BJ (cell line): ENCODE measurements around the gene CD1D. TPM values are rescaled to one million over a fixed set of nuclear protein-coding genes. Genes with fewer than 3 reads are reported as not detected.

Experiments
- CTCF ChIA-PET: fragments of 350-600 bp; formaldehyde crosslinking; extraction: SDS; loops from one replicate; lab custom pipeline; 2021; ENCODE audit warnings: antibody characterized with exemption, inconsistent platforms; lab: Yijun Ruan, JAX
- POLR2A ChIA-PET: fragments of 300-600 bp; sonication (Branson Sonifier 250); formaldehyde crosslinking; extraction: SDS; loops from one replicate; lab custom pipeline; 2021; ENCODE audit warnings: antibody characterized with exemption; lab: Charles Lee
- DNase-seq: peaks from one replicate; pipeline ENCODE4 v3.0.0-alpha.2; 2011; ENCODE audit warnings: low read depth
- H3K27me3 ChIP-seq: 2 replicates; pipeline ENCODE4 v1.6.0; 2011; ENCODE audit warnings: low read length; ENCODE audit not compliant: control insufficient read depth, insufficient read depth
- H3K36me3 ChIP-seq: 2 replicates; pipeline ENCODE4 v1.5.1; 2011; ENCODE audit warnings: low read length; ENCODE audit not compliant: control insufficient read depth, insufficient read depth
- H3K4me3 ChIP-seq: 2 replicates; pipeline ENCODE4 v1.5.1; 2011; ENCODE audit warnings: low read depth, mild to moderate bottlenecking, control low read depth, low read length
- CTCF ChIP-seq: IDR thresholded peaks from 2 replicates; pipeline ENCODE4 v1.5.1; 2011; ENCODE audit warnings: low read depth, mild to moderate bottlenecking, control low read depth, inconsistent platforms, low read length, moderate library complexity; ENCODE audit not compliant: insufficient read depth
- polyA plus RNA-seq: library from polyadenylated mRNA; depleted of rRNA; stranded (reverse); fragments of >200 nt; gene quantifications from 2 replicates; pipeline ENCODE4 v1.2.3, GENCODE V29; 2011

CD1D gene
- polyA plus RNA-seq, 1 experiment: 0.12 TPM

- ChIA-PET CTCF (interaction anchor here (0.6 to 1.1 kb wide), 3 partner anchors 12 to 55 kb away, joined by 3 read pairs; no protein-coding TSS in a partner anchor), POLR2A (interaction anchor here (0.6 kb wide), 1 partner anchor 32 kb away, joined by 5 read pairs; no protein-coding TSS in a partner anchor)
- TF ChIP-seq CTCF: no peak
- Histone ChIP-seq H3K36me3 (no peaks in the 10 kb centered on the region), H3K27me3 (no peaks in the 10 kb centered on the region), H3K4me3 (peak overlapping the region; percentile 30)
- DNase-seq: peak; percentile 87
Measured at GRCh38 chr1:158149577-158150269, 31.0 kb upstream of the CD1D start.

DNA sequence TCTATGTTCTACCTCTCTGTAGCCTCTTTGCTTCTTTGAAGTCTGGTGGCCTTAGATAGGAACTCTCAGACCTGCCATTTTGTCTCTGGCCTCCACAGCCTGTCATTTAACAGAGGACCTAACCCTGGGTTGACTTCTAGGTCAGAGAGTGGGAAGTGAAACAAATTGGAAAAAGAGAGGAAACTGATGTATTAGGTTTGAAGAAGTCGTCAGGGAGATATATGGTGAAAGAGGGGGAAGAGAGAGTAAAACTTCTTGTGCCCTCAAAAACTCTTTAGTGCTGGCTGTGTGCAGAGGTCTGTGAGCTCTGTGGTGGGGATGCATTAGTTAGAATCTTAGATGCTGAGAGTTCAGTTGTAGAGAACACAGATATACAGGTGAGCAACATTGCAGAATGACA is 30.2 kb upstream of the CD1D start:
- DNase-seq: no peak
- CTCF ChIA-PET: interaction anchor here (0.6 kb wide), 1 partner anchor 55 kb away, joined by 3 read pairs; no protein-coding TSS in a partner anchor
- Histone ChIP-seq H3K36me3 (no peaks in the 10 kb centered on the region), H3K27me3 (no peaks in the 10 kb centered on the region), H3K4me3 (no peak overlapping the region)
- TF ChIP-seq CTCF: no peak
- POLR2A ChIA-PET: no interaction called here

DNA sequence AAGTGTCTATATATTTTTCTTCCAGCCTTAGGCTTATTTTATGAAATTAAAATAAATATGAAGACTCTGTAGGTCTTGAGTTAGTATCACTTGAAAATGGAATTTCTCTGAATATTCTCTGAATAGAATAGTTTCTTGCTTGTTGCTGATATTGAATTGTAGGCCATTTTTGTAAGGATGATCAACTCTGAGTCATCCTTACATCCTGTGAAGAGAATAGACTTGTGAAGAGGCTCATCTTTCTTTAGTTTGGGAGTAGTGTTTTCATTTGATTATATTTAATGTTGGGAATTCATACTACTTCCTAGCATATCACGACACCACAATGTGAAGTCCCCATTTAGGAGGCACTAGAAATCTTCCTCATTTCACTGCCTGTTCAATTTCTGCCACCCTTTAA is 27.5 kb upstream of the CD1D start:
- TF ChIP-seq CTCF: no peak
- no peak for DNase-seq
- CTCF ChIA-PET: interaction anchor here (1.6 kb wide), 1 partner anchor 51 kb away, joined by 5 read pairs; no protein-coding TSS in a partner anchor
- H3K4me3 ChIP-seq: no peak overlapping the region
- POLR2A ChIA-PET: no interaction called here
- no peaks in the 10 kb centered on the region for H3K36me3 ChIP-seq
- no peaks in the 10 kb centered on the region for H3K27me3 ChIP-seq

DNA sequence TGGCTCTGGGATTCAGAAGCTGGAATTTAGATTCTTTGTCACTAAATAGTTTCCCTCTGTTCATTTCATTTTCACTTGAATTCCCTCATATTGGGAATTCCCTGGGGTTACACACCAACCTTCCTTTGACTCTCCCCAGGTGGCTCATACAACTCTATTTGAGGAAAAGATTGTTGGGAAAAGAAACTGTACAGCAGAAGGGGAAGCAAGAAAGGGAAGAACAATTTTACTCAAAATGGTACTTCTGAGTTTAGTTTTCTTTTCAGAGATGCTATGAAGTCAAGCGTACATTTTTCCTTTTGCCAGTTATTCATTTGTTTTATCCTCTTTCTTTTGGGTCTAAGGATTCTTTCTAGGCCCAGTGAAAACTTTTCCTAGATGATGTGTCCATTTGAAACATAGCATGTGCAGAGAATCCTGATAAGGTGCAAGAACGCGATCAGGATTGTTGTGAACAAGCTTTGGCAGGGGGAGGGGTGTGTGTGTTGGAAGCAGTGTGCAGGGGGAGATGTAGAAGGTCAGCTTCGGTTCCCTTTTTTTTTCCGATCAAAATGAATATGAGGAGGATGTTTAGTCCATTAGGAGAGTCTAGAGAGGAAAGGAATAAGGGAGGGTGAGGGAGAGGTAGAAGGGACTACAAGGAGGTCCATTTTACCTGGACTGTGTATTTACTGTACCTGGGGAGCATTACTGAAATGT is 26.8 kb upstream of the CD1D start:
- ChIA-PET CTCF (interaction anchor here (1.6 kb wide), 1 partner anchor 50 kb away, joined by 5 read pairs; no protein-coding TSS in a partner anchor), POLR2A (no interaction called here)
- Histone ChIP-seq H3K4me3 (no peak overlapping the region), H3K27me3 (no peaks in the 10 kb centered on the region), H3K36me3 (no peaks in the 10 kb centered on the region)
- no peak for TF ChIP-seq CTCF
- no peak for DNase-seq

- no peak overlapping the region for H3K4me3 ChIP-seq
- CTCF ChIA-PET: interaction anchor here (1.6 kb wide), 1 partner anchor 50 kb away, joined by 5 read pairs; no protein-coding TSS in a partner anchor
Measured at GRCh38 chr1:158154501-158154900, 26.2 kb upstream of the CD1D start.

More at GRCh38 chr1:158154501-158154900, 26.2 kb upstream of the CD1D start:
- H3K27me3 ChIP-seq: no peaks in the 10 kb centered on the region
- no peak for TF ChIP-seq CTCF
- POLR2A ChIA-PET: no interaction called here
- no peak for DNase-seq
- no peaks in the 10 kb centered on the region for H3K36me3 ChIP-seq
